GM21360 (cell line): Measurements from ENCODE around the gene DGKB.
"Not testable (repeated sequence)": the region's sequence is repeated elsewhere in the genome, so short reads cannot be mapped to it uniquely, and the experiment has no call there.

Experiments
- ATAC-seq: cut with Tn5 transposase; IDR thresholded peaks from one replicate; pipeline ENCODE4 v1.9.1; 2021; ENCODE audit warnings: mild to moderate bottlenecking, moderate library complexity; ENCODE audit not compliant: unreplicated experiment

DGKB gene

GRCh38 chr7:14487701-14488395 lies 414.7 kb downstream of the DGKB start:
- no peak for ATAC-seq

GRCh38 chr7:14483663-14484062 lies 418.9 kb downstream of the DGKB start:
- ATAC-seq: no peak

GRCh38 chr7:14480281-14480680 lies 422.3 kb downstream of the DGKB start:
- no peak for ATAC-seq

- ATAC-seq: no peak
Measured at GRCh38 chr7:14478834-14479510, 423.6 kb downstream of the DGKB start.

GRCh38 chr7:14461716-14462115 lies 440.8 kb downstream of the DGKB start:
- not testable (repeated sequence) for ATAC-seq

- not testable (repeated sequence) for ATAC-seq
Measured at GRCh38 chr7:14458846-14459245, 443.7 kb downstream of the DGKB start.

GRCh38 chr7:14457568-14458453 lies 444.7 kb downstream of the DGKB start:
- peak; percentile 80 for ATAC-seq

- ATAC-seq: no peak
Measured at GRCh38 chr7:14449291-14449690, 453.3 kb downstream of the DGKB start.

GRCh38 chr7:14446829-14447228 lies 455.7 kb downstream of the DGKB start:
- no peak for ATAC-seq

- no peak for ATAC-seq
Measured at GRCh38 chr7:14446219-14446618, 456.3 kb downstream of the DGKB start.

GRCh38 chr7:14438366-14438765 lies 464.2 kb downstream of the DGKB start:
- no peak for ATAC-seq

- ATAC-seq: no peak
Measured at GRCh38 chr7:14436878-14437277, 465.7 kb downstream of the DGKB start.

GRCh38 chr7:14432924-14433323 lies 469.6 kb downstream of the DGKB start:
- ATAC-seq: no peak

- no peak for ATAC-seq
Measured at GRCh38 chr7:14430926-14431325, 471.6 kb downstream of the DGKB start.

- no peak for ATAC-seq
Measured at GRCh38 chr7:14425559-14425958, 477.0 kb downstream of the DGKB start.

GRCh38 chr7:14424675-14425074 lies 477.9 kb downstream of the DGKB start:
- no peak for ATAC-seq

GRCh38 chr7:14420768-14421167 lies 481.8 kb downstream of the DGKB start:
- no peak for ATAC-seq

- no peak for ATAC-seq
Measured at GRCh38 chr7:14419531-14419930, 483.0 kb downstream of the DGKB start.

- ATAC-seq: no peak
Measured at GRCh38 chr7:14418633-14419032, 483.9 kb downstream of the DGKB start.

GRCh38 chr7:14414274-14414986 lies 488.1 kb downstream of the DGKB start:
- no peak for ATAC-seq
